Measurements from ENCODE around the gene LAMA2. TPM values are rescaled to one million over a fixed set of nuclear protein-coding genes. Genes with fewer than 3 reads are reported as not detected.

Gene LAMA2
- total RNA-seq, 1 experiment from 2014 or later, result 8.2 TPM

GRCh38 chr6:129534926-129535325 lies 652.0 kb downstream of the LAMA2 start:
- TF ChIP-seq ZFX (IDR thresholded peaks at IDR 0.05) (no peak), ELF1 (IDR thresholded peaks at IDR 0.05; ENCODE audit: borderline replicate concordance, low read depth) (no peak), EGR1 (IDR thresholded peaks at IDR 0.05; ENCODE audit: low read depth) (no peak), CTCF (IDR thresholded peaks at IDR 0.05 in 2 of 3, conservative IDR thresholded peaks at IDR 0.05 in 1 of 3; ENCODE audit: borderline replicate concordance in 1 of 3, insufficient read depth in 1 of 3, low read depth in 2 of 3, low read length in 2 of 3) (no peak), EZH2 (IDR thresholded peaks at IDR 0.05) (no peak), ZBTB33 (IDR thresholded peaks at IDR 0.05; ENCODE audit: extremely low read depth, insufficient replicate concordance, low read length) (no peak), YY1 (IDR thresholded peaks at IDR 0.05; ENCODE audit: extremely low read depth, insufficient replicate concordance, low read depth, low read length) (no peak), SRF (IDR thresholded peaks at IDR 0.05; ENCODE audit: low read depth) (no peak), ATF3 (IDR thresholded peaks at IDR 0.05) (no peak), SP1 (IDR thresholded peaks at IDR 0.05; ENCODE audit: low read depth) (no peak), SIN3A (IDR thresholded peaks at IDR 0.05; ENCODE audit: low read depth) (no peak), FOSL1 (IDR thresholded peaks at IDR 0.05; ENCODE audit: low read depth) (no peak)
- ChIA-PET RAD21 (ENCODE audit: low non-redundant PET in 1 of 2, low total read pairs in 2 of 2, uncharacterized antibody in 2 of 2, unreplicated experiment in 2 of 2) (no interaction called here), POLR2A (no interaction called here), CTCF (no interaction called here)
- ATAC-seq, result no peak
- no peak overlapping the region for H3K4me3 ChIP-seq (replicated peaks in 1 of 2; ENCODE audit: low read depth in 1 of 2, low read length in 2 of 2)
- no peaks in the 10 kb centered on the region for H4K20me1 ChIP-seq (ENCODE audit: insufficient read depth)
- H3K9ac ChIP-seq (ENCODE audit: low read length), result no peak overlapping the region
- H3K79me2 ChIP-seq (ENCODE audit: insufficient read depth, low read length), result no peaks in the 10 kb centered on the region
- H3K27me3 ChIP-seq (ENCODE audit: insufficient read depth, low read length), result no peaks in the 10 kb centered on the region
- no peaks in the 10 kb centered on the region for H3K4me1 ChIP-seq (ENCODE audit: control insufficient read depth in 1 of 2, insufficient read depth in 2 of 2, low read length in 2 of 2)
- no peak for DNase-seq (ENCODE audit: low read depth, low spot score)
- H3K27ac ChIP-seq (ENCODE audit: low read depth, low read length), result no peak overlapping the region
- BruUV-seq (replicated peaks), result no TSS peak
- no peak overlapping the region for H2AFZ ChIP-seq (ENCODE audit: low read depth, low read length, poor library complexity, severe bottlenecking)
- H3K36me3 ChIP-seq (ENCODE audit: control insufficient read depth in 1 of 2, insufficient read depth in 2 of 2, low read length in 2 of 2), result no peaks in the 10 kb centered on the region; a peak in 1 of 4 replicates
- no peaks in the 10 kb centered on the region for H3K9me2 ChIP-seq (ENCODE audit: insufficient read depth)
- intact Hi-C loops (cut with micrococcal nuclease), result no loop called here
- H3K4me2 ChIP-seq (ENCODE audit: low read length), result no peak overlapping the region
- no peaks in the 10 kb centered on the region for H3K9me3 ChIP-seq (ENCODE audit: control insufficient read depth in 1 of 2, insufficient read depth in 1 of 2, low read depth in 1 of 2, low read length in 2 of 2)
